GM19099 (cell line): ENCODE results near the gene METTL15.

Experiments used
- POLR2A ChIP-seq: IDR thresholded peaks from 3 replicates; pipeline ENCODE4 v1.6.1; 2011; ENCODE audit warnings: low read depth; ENCODE audit not compliant: insufficient read length; ENCODE audit errors: extremely low read depth

Gene METTL15

GRCh38 chr11:28142724-28143123, 34.5 kb downstream of the METTL15 start:
- TF ChIP-seq POLR2A, result no peak

DNA sequence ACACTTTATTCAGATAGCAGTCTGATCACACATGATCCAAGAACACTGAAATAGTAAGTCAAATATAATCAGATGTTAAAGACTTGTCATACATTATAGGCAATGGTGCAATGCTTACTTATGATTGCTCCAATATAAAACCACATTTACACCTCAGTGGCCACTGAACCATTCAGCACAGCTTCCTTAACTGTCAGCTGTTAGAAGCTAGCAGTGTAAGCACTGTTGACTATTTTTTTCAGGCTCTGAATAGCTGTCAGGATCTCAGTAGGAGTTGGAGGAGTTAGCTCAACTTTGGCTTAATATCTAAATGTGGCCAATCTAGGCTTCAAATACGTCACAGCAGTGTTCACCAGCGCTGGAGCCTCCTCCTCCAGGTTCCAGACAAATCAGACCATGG, 36.6 kb downstream of the METTL15 start:
- no peak for TF ChIP-seq POLR2A

GRCh38 chr11:28146123-28146751, 38.0 kb downstream of the METTL15 start:
- no peak for TF ChIP-seq POLR2A

GRCh38 chr11:28152743-28153142, 44.6 kb downstream of the METTL15 start:
- no peak for TF ChIP-seq POLR2A

DNA sequence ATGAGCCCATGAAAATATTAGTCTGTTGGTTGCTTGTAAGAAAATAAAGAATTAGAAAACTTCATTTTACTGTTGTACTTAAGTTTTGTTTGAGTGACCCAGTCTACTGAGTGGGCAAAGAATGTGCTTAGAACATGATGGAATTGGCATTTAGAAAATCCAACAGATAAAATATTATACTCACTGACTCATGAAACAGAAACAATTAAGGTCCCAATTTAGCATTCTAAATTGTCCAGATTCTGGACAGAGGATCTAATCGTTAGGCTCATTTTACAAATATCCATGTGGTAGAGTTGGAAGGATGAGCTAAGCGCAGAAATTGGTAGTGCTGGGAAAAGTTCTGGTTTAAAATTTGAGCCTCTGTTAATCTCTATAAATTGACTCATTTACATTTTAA, 45.4 kb downstream of the METTL15 start:
- TF ChIP-seq POLR2A, result no peak

DNA sequence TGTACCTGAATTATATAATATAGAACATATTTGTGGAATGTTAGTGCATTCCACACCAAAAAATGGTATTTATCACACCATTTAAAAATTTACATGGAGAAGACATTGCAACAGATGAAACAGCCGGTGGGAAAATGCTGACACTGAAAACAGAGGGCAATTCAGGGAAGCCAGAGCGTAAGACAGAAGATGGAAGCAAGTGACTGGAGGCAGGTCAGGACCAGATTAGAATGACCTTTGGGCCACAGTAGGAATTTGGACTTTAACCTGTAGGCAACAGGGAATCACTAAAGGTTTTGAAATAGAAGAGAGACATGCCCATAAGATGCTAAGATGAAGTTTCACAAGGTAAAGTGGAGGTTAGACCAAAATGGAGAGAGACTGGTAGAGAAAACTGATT, 60.5 kb downstream of the METTL15 start:
- TF ChIP-seq POLR2A, result no peak

GRCh38 chr11:28169816-28170215, 61.6 kb downstream of the METTL15 start:
- no peak for TF ChIP-seq POLR2A

DNA sequence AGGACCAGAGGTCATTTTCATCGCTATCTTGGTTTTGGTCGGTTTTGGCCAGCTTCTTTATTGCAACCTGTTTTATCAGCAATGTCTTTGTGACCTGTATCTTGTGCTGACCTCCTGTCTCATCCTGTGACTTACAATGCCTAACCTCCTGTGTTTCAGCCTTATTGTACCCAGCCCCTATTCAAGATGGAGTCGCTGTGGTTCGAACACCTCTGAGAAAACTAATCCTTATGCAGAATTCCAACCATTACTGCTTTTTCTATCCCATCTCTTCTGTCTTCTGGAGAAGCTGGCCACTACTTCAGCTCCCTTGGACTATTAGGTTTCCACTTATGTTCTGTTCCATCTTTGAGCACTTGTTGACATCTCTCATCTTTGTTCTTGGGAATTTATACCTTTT, 62.6 kb downstream of the METTL15 start:
- TF ChIP-seq POLR2A, result no peak

DNA sequence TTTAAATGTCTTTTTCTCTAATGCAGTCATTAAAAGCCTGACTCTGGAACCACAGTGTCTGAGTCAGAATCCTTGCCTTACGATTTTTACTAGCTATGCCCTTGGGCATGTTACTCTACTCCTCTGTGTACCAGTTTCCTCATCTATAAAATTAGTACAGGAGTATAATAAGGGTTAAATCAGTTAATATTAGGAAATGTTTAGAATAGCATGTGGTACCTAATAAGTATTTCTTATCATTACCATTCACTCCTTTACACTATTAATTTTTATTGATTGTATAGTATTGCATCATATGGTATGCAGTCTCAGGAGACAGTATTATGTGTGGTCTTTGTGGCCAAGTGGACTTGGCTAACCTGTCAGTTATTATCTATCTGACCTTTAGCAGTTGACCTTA, 68.2 kb downstream of the METTL15 start:
- no peak for TF ChIP-seq POLR2A

DNA sequence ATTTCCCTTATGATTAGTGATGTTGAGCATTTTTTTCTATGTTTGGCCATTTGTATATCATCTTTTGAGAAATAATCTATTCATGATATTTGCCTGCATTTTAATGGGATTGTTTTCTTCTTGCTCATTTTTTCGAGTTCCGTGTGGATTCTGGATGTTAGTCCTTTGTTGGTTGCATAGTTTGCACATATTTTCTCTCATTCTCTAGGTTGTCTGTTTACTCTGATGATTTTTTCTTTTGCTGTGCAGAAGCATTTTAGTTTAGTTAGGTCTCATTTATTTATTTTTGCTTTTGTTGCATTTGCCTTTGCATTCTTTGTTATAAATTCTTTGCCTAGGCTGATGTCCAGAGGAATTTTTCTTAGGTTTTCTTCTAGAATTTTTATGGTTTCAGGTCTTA, 87.3 kb downstream of the METTL15 start:
- no peak for TF ChIP-seq POLR2A

- no peak for TF ChIP-seq POLR2A
Observed at GRCh38 chr11:28209906-28210305, 101.7 kb downstream of the METTL15 start.

- no peak for TF ChIP-seq POLR2A
Observed at GRCh38 chr11:28223577-28223976, 115.4 kb downstream of the METTL15 start.

DNA sequence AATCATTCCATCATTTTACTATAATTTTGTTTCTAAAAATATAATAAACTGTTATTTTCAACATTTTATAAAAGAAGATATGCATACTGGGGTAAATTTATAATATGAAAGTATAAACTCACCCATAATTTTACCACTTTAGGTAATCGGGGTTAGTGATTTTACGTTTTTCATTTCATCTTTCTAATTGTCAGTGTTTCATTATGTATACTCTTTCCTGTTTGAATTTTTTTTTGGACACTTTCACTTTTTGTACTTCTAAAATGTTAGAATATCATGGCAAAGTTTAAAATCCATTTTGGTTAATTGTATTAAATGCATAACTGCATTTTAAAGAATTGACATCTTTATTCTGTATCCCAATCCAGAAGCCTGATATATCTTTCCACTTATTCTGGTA, 115.8 kb downstream of the METTL15 start:
- no peak for TF ChIP-seq POLR2A

- no peak for TF ChIP-seq POLR2A
Observed at GRCh38 chr11:28227460-28227859, 119.3 kb downstream of the METTL15 start.

GRCh38 chr11:28228196-28228895, 120.2 kb downstream of the METTL15 start:
- no peak for TF ChIP-seq POLR2A

GRCh38 chr11:28231475-28231874, 123.3 kb downstream of the METTL15 start:
- TF ChIP-seq POLR2A, result no peak

DNA sequence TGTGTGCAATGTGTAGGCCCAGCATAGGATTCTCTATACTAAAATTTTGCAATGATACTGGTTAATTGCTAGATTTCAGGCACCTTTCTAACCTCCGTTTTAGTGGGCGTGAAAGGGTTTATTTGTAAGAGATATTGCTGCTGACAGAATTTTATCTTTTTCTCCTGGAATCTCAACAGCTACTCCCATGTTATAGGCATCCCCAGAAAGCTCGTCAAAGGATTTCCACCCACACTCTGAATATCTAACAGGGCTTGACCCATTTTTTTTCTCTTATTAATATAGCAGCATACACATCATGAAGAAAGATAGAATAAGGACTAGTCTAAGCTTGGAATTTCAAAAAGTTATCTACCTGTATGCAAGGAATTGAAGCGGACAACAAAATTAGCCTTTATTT, 124.5 kb downstream of the METTL15 start:
- TF ChIP-seq POLR2A, result no peak

DNA sequence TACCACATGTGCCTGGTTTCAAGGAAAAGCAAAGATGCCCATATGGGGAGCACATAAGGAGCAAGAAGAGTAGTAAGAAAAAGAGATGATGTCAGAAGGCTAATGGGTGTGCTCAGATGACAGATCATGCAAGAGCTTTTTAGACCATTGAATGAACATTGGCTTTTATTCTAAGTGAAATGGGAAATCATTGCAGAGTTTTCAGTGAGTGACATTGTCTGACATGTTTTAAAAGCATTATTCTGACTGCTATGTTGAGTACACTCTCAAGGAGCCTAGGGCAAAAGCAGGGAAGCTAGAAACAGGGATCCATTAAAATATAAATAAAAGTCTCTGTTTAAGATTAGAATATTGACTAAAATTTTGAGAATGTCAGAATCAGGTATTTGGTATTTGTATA, 133.6 kb downstream of the METTL15 start:
- no peak for TF ChIP-seq POLR2A

GRCh38 chr11:28242596-28242995, 134.4 kb downstream of the METTL15 start:
- TF ChIP-seq POLR2A, result no peak
